Activated CD8-positive, alpha-beta memory T cell treated with anti-CD3 and anti-CD28 coated beads for 48 hours (primary cell): Measurements from ENCODE around the gene EGFR.

ENCODE experiments used
- DNase-seq, 3 experiments: peaks; one replicate each; pipeline ENCODE4 v3.0.0-alpha.2; 2020; ENCODE audit warnings: low read depth in 2 of 3, low spot score in 2 of 3

The EGFR gene

DNA sequence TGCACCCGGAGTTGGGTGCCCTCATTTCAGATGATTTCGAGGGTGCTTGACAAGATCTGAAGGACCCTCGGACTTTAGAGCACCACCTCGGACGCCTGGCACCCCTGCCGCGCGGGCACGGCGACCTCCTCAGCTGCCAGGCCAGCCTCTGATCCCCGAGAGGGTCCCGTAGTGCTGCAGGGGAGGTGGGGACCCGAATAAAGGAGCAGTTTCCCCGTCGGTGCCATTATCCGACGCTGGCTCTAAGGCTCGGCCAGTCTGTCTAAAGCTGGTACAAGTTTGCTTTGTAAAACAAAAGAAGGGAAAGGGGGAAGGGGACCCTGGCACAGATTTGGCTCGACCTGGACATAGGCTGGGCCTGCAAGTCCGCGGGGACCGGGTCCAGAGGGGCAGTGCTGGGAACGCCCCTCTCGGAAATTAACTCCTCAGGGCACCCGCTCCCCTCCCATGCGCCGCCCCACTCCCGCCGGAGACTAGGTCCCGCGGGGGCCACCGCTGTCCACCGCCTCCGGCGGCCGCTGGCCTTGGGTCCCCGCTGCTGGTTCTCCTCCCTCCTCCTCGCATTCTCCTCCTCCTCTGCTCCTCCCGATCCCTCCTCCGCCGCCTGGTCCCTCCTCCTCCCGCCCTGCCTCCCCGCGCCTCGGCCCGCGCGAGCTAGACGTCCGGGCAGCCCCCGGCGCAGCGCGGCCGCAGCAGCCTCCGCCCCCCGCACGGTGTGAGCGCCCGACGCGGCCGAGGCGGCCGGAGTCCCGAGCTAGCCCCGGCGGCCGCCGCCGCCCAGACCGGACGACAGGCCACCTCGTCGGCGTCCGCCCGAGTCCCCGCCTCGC is at the start of gene EGFR:
TSS of gene EGFR (plus strand) at position 657 of the 830 bp plus-strand sequence. CDS start 261 bp downstream, outside the sequence.
- DNase-seq: no peak

DNA sequence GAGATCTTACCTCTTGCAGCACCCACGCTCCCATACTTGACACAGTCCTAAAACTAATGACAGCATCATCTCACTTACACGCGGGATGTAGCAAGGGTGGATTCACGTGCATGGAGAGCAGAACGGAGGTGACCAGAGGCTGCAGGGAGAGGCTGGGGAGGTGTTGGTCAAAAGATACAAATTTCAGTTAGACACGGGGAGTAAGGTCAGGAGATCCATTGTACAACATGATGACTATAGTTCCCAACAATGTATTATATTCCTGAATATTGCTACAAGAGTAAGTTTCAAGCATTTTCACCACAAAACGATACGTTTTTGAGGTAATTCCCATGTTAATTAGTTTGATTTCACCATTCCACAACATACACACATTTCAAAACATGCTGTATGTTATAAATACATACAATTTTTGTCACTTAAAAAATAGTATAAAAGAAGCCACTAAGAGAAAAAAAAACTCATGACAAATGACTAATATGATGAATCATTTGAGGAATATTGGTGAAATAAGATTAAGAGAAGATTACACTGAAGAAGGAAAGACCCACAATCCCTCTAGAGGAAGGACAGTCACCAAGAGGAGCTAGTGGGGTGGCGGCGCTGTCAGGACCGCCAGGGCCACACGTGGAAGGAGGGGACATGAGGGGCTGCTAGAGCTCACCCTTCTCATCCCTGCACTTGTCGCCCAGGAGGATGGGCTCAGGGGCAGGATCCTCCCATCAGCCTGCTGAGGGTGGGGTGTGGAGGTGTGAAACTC is 49.4 kb upstream of the EGFR start:
- DNase-seq: no peak

DNA sequence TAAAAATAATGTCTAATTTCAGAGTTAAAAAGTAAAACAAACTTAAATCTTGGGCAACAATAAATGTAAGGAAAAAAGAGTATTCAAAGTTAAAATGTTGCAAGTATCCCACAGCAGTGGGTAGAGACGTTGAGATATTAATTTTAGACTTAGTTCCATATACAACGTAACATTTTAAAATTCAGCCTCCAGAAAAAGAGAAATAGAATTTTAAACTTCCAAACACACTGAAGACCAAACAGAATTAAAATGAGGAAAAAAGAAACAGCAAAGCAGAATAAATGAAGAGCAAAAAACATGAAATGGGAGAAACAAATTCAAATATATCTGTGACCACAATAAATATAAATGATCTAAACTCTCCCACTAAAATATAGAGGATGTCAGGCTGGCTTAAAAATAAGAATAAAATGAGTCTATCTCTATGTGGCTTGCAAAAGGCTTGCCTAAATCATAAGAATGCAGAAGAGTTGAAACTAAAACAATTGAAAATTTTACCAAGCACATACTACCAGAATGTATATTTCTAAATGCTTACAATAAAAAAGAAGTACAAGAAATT is 46.0 kb upstream of the EGFR start:
- no peak for DNase-seq

GRCh38 chr7:54978364-54979116 is 40.3 kb upstream of the EGFR start:
- DNase-seq: no peak

DNA sequence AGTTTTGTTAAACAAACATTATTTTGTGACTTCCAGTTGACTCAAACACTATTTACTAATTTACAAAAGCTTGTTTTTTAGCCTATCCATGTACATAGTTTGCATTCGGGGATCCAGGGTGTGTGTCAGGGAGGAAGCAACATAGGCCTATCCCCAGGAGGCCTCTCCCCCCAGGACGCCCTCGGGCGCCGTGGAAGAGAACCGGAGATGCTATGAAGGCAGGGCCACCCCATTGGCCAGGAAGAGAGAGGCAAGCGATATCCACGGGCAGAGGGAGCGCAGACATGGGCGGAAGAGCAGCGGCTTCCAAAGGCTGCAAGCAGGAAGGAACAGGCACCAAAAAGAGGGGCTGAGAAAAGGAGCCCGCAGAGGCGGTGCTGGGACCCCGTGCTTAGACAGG is 38.3 kb upstream of the EGFR start:
- DNase-seq: no peak

DNA sequence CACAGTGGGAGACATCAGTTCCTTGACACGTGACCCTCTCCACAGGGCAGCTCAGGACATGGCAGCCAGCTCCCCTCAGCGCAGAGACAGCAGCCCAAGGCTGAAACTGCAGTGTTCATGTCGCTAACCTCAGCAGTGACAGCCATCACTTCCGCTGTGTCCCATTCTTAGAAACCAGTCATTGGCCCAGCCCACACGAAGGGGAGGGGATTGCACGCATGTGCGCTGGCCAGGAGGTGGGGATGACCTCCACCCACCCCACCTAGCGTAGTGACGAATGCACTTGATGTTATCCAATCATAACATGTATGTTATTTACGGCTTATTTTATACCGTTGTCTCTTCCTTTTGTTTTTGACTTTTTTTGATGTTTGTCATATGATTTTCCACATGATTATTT is 36.9 kb upstream of the EGFR start:
- DNase-seq: no peak

GRCh38 chr7:54985426-54986330 is 33.1 kb upstream of the EGFR start:
- DNase-seq: no peak

DNA sequence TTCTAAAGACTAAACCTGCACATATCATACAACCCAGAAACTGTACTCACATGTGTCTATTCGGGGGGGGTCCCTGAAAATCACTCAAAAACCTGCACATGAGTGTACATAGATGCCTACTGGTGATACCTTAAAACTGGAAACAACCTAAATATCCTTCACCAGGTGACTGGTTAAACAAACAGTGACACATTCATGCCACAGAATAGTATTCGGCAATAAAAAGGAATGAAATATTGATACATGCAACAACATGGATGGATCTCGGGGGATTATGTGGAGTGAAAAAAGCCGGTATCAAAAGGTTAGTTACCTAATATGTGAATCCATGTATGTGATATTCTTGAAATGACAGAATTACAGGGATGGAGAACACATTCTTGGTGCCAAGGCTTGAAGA is 32.1 kb upstream of the EGFR start:
- no peak for DNase-seq

DNA sequence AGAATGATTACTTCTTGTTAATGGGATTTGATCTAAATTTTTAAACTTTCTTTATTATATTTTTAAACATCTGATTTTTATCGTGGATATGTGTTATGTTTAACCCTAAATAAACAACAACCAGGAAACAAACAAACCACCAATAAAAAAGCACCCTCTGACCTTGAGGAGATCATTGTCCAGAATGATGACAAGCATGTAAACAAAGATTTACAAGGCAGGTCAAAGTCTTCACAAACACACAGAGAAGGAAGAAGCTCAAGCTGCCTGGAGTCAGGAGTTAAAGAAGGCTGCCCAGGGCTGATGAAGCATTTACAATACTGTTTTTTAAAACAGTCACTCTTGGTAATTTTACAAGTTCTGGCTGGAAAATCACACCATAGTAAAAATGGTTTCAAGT is 31.0 kb upstream of the EGFR start:
- DNase-seq: no peak

- no peak for DNase-seq
Observed at GRCh38 chr7:54988516-54988915, 30.3 kb upstream of the EGFR start.

DNA sequence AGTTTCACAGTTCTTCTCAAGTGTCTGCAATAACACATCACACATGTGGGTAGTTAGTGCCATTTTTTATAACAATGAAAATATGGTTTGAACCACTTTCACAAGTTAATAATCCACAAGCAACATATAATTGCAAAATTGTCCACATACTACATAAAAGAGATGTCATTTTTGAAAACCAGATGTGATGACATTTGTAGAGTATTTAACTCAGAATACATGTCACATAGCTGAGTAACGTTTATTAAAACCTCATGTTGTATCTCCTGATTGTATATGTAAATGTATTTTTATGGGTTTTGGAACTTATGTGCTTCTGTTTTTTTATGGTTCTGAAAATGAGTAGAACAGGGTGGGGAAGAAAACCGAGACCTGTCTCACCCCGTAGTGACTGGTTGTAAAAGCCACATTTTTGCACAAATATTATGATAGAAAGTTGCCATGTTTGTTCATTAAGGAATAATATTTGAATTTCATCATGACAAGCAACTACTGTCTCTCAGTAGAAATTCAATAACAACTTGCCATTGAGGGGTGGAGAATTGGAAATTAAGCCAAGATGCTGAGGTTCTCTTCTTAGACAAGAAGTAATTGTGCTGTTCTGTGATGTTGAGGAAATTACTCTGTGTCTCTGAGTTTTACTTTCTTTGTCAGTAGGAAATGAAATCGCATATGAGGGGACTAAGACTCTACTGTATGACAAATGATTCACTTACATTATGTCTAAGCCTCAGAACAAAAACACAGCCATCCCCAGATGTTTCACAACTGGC is 29.2 kb upstream of the EGFR start:
- DNase-seq: no peak

DNA sequence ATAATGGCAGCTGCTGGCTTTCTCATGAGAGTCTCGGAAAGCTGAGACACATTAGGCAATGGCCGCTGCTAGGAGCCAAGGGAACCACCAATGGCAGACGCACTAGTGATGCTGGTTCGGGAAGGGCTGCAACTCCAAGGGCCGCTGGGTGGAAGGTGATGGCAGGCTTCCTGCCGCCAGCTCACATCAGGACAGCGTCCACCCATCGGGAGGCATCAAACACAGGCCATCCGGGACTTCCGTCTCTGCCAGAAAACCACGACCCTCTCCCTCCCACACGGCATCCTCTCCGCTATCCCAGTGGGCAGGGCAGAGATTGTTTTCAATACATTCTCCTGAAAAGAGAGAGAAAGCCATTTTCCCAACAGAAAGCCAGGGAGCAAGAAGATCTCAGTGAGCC is 27.5 kb upstream of the EGFR start:
- no peak for DNase-seq

DNA sequence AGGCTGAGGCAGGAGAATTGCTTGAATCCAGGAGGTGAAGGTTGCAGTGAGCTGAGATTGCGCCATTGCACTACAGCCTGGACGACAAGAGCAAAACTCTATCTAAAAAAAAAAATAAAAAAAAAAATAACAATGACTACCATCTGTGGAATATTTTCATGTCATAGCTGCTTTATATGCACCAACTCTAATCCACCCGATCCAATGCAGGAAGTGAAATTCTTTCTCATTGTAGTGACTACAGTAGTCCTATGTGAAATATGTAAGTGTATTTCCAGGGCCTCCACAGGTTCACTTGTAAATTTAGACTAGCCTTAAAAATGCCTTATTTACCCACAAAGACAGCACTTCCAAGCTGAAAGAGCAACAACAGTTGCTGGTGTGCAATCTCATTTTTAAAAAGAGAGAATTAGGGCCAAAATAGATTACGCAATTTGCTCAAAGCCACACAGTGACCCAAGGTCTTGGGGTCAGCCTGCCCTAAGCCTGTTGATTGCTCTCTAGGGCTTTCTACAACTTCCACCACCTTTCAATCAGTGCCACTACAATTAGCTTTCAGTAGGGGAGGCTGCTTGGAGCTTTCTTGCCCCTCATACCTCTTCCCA is 25.8 kb upstream of the EGFR start:
- no peak for DNase-seq

DNA sequence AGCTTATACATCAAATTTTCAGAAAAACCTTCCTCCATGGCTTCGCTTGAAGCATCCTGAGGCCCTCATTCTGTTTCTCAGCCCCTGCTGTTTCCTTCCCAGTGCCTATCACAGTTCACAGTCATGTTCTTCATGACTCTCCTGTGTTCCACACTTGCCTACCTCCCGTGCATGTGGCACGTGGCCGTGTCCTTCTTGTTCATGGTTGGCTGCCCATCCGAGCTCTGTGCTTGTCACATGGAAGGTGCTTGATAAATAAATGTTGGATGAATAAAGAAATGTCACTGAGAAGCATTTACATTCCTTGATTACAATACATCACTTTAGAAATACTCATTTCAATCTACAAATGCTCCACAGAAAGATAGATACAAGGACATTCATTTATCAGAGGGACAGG is 23.7 kb upstream of the EGFR start:
- DNase-seq: no peak

DNA sequence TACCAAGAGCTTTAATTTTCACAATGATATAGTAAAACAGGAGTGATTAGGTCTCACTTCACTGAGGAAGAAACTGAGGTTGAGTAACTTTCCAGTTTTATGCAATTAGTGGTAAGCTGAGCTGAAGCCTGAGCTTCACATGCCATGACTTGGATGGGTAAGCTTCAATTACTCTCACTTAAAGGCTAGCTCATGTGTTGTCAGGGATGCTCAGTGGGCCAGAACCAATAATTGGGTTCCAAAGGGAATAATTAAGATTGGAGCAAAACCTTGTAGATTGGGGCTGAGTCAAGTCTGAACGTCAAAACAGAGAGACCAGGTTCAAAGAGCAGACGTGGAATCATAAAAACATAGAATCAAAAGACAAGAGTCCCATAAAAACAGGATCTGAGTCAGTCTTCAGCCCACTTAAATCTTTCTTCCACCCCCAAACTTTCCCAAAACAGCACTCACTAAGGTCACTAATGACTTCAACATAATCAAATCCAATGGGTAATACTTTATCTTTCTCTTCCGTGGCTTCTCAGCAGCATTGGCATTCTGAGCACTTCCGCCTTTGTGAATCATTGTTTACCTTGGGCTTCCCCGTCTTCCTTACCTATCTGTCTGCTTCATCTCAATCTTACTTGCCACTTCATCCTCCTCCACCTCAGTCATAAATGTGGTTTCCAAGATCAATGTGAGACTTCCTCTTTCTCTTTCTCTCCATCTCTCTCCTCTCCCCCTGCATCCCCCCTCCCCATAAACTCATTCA is 23.0 kb upstream of the EGFR start:
- no peak for DNase-seq

- DNase-seq: no peak
Observed at GRCh38 chr7:54996391-54996790, 22.4 kb upstream of the EGFR start.

GRCh38 chr7:55004579-55004978 is 14.2 kb upstream of the EGFR start:
- DNase-seq: no peak

DNA sequence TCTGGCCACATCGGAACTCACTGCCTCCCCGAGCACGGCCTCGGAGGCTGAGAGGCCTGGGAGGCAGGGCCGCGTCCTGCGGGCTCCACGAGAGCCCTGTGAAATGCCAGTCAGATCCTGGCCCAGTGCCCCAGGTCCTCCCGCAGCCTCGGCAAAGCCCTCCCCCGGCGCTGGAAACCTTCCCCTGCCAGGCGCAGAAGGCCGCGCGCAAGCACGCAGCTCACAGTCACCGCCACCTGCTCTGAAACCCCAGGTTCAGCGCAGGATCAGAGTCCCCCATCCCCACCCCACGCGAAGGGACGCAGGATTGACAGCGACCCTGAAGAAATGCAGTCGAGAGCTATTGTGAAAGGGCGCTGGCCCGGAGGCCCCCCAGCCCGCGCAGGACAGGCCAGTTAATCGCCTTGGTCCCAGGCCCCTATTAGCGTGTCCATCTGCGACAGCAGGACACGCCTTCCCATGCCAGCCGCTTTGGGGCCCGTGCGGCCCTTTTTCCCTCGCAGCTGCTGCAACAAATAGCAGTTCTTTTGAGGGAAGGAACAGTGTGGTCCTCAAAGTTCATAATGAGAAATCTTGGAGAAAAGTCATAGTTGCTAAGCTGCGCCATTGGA is 13.5 kb upstream of the EGFR start:
- DNase-seq: no peak
